Activated T-cell treated with anti-CD3 and anti-CD28 coated beads for 48 hours (primary cell): ENCODE results near the gene ZIC1.

Experiments used
- DNase-seq: peaks from one replicate; pipeline ENCODE4 v3.0.0-alpha.2; 2020; ENCODE audit warnings: low read depth

Gene ZIC1

GRCh38 chr3:147380387-147380951, 28.7 kb upstream of the ZIC1 start:
- no peak for DNase-seq

GRCh38 chr3:147380977-147381376, 28.2 kb upstream of the ZIC1 start:
- DNase-seq, result no peak

- DNase-seq, result no peak
Measured at GRCh38 chr3:147381596-147381995, 27.6 kb upstream of the ZIC1 start.

GRCh38 chr3:147383617-147384016, 25.5 kb upstream of the ZIC1 start:
- DNase-seq, result no peak

- DNase-seq, result no peak
Measured at GRCh38 chr3:147384210-147385058, 24.7 kb upstream of the ZIC1 start.

GRCh38 chr3:147385059-147386012, 23.8 kb upstream of the ZIC1 start:
- no peak for DNase-seq

GRCh38 chr3:147387291-147387884, 21.8 kb upstream of the ZIC1 start:
- DNase-seq, result no peak

GRCh38 chr3:147387885-147388699, 21.1 kb upstream of the ZIC1 start:
- no peak for DNase-seq

- DNase-seq, result no peak
Measured at GRCh38 chr3:147388700-147389580, 20.2 kb upstream of the ZIC1 start.

GRCh38 chr3:147389717-147390116, 19.4 kb upstream of the ZIC1 start:
- no peak for DNase-seq

GRCh38 chr3:147390589-147391569, 18.3 kb upstream of the ZIC1 start:
- no peak for DNase-seq

- DNase-seq, result no peak
Measured at GRCh38 chr3:147391781-147392624, 17.2 kb upstream of the ZIC1 start.

GRCh38 chr3:147392625-147392946, 16.6 kb upstream of the ZIC1 start:
- no peak for DNase-seq

GRCh38 chr3:147393261-147393942, 15.8 kb upstream of the ZIC1 start:
- no peak for DNase-seq

- DNase-seq, result no peak
Measured at GRCh38 chr3:147393943-147394883, 15.0 kb upstream of the ZIC1 start.

- no peak for DNase-seq
Measured at GRCh38 chr3:147394884-147395225, 14.3 kb upstream of the ZIC1 start.
